Effector memory CD4-positive, alpha-beta T cell (primary cell): Measurements from ENCODE around the gene NUP98.

ENCODE experiments used
- DNase-seq, 3 donors: peaks; one replicate each; pipeline ENCODE4 v3.0.0-alpha.2; 2020
- H3K27ac ChIP-seq: 2 replicates; pipeline ENCODE4 v1.7.0; 2013; ENCODE audit warnings: mild to moderate bottlenecking, low read length, moderate library complexity; ENCODE audit not compliant: insufficient read depth, poor library complexity, severe bottlenecking
- H3K27me3 ChIP-seq: replicated peaks from 2 replicates; pipeline ENCODE4 v1.7.0; 2013; ENCODE audit warnings: mild to moderate bottlenecking, low read length; ENCODE audit not compliant: insufficient read depth, control insufficient read depth, poor library complexity, severe bottlenecking
- H3K36me3 ChIP-seq: 2 replicates; pipeline ENCODE4 v1.7.0; 2013; ENCODE audit warnings: mild to moderate bottlenecking, low read length, moderate library complexity; ENCODE audit not compliant: control insufficient read depth, insufficient read depth
- H3K4me1 ChIP-seq: 2 replicates; pipeline ENCODE4 v1.7.0; 2013; ENCODE audit warnings: low read length, mild to moderate bottlenecking; ENCODE audit not compliant: control insufficient read depth, insufficient read depth, poor library complexity, severe bottlenecking
- H3K4me3 ChIP-seq: 2 replicates; pipeline ENCODE4 v1.7.0; 2013; ENCODE audit warnings: low read length, low read depth, mild to moderate bottlenecking; ENCODE audit not compliant: insufficient read depth, poor library complexity, severe bottlenecking
- H3K9me3 ChIP-seq: 2 replicates; pipeline ENCODE4 v1.7.0; 2013; ENCODE audit warnings: mild to moderate bottlenecking, low read length, moderate library complexity; ENCODE audit not compliant: control insufficient read depth

NUP98 gene

GRCh38 chr11:3639841-3640240, 157.5 kb downstream of the NUP98 start:
- DNase-seq: no peak
- H3K27me3 ChIP-seq: peaks cover 3% of the 10 kb centered on the region
- H3K36me3 ChIP-seq: no peaks in the 10 kb centered on the region
- H3K4me1 ChIP-seq: peaks cover 11% of the 10 kb centered on the region
- no peak overlapping the region for H3K27ac ChIP-seq
- H3K9me3 ChIP-seq: no peaks in the 10 kb centered on the region
- H3K4me3 ChIP-seq: no peak overlapping the region

GRCh38 chr11:3638513-3638912, 158.8 kb downstream of the NUP98 start:
- peaks cover 3% of the 10 kb centered on the region for H3K27me3 ChIP-seq
- no peak for DNase-seq
- no peaks in the 10 kb centered on the region for H3K36me3 ChIP-seq
- H3K4me1 ChIP-seq: peaks cover 11% of the 10 kb centered on the region
- no peak overlapping the region for H3K4me3 ChIP-seq
- H3K9me3 ChIP-seq: no peaks in the 10 kb centered on the region
- no peak overlapping the region for H3K27ac ChIP-seq

GRCh38 chr11:3637201-3637600, 160.2 kb downstream of the NUP98 start:
- Histone ChIP-seq H3K36me3 (no peaks in the 10 kb centered on the region), H3K4me1 (peaks cover 2% of the 10 kb centered on the region), H3K27me3 (no peaks in the 10 kb centered on the region), H3K9me3 (no peaks in the 10 kb centered on the region), H3K4me3 (no peak overlapping the region), H3K27ac (no peak overlapping the region)
- no peak for DNase-seq

GRCh38 chr11:3635641-3636375, 161.5 kb downstream of the NUP98 start:
- H3K36me3 ChIP-seq: no peaks in the 10 kb centered on the region
- H3K4me1 ChIP-seq: no peaks in the 10 kb centered on the region
- no peak for DNase-seq

GRCh38 chr11:3632070-3632660, 165.2 kb downstream of the NUP98 start:
- Histone ChIP-seq H3K4me1 (no peaks in the 10 kb centered on the region), H3K4me3 (no peak overlapping the region), H3K27me3 (no peaks in the 10 kb centered on the region), H3K36me3 (no peaks in the 10 kb centered on the region), H3K27ac (no peak overlapping the region), H3K9me3 (no peaks in the 10 kb centered on the region)
- no peak for DNase-seq

More at GRCh38 chr11:3635641-3636375, 161.5 kb downstream of the NUP98 start:
- Histone ChIP-seq H3K4me3 (no peak overlapping the region), H3K9me3 (no peaks in the 10 kb centered on the region), H3K27me3 (no peaks in the 10 kb centered on the region), H3K27ac (no peak overlapping the region)

- H3K27me3 ChIP-seq: no peaks in the 10 kb centered on the region
- no peak overlapping the region for H3K27ac ChIP-seq
- H3K9me3 ChIP-seq: no peaks in the 10 kb centered on the region
- no peaks in the 10 kb centered on the region for H3K4me1 ChIP-seq
- no peak overlapping the region for H3K4me3 ChIP-seq
- H3K36me3 ChIP-seq: no peaks in the 10 kb centered on the region
- DNase-seq: no peak
These were observed 166.0 kb downstream of the NUP98 start for GRCh38 chr11:3631331-3631730.

- H3K27me3 ChIP-seq: no peaks in the 10 kb centered on the region
- no peaks in the 10 kb centered on the region for H3K36me3 ChIP-seq
- H3K27ac ChIP-seq: no peak overlapping the region
- no peak overlapping the region for H3K4me3 ChIP-seq
- no peak for DNase-seq
- no peaks in the 10 kb centered on the region for H3K9me3 ChIP-seq
- no peaks in the 10 kb centered on the region for H3K4me1 ChIP-seq
These were observed 170.1 kb downstream of the NUP98 start for GRCh38 chr11:3627291-3627690.

- H3K4me3 ChIP-seq: no peak overlapping the region
- no peak for DNase-seq
- H3K27me3 ChIP-seq: no peaks in the 10 kb centered on the region
- no peaks in the 10 kb centered on the region for H3K9me3 ChIP-seq
- no peak overlapping the region for H3K27ac ChIP-seq
- no peaks in the 10 kb centered on the region for H3K4me1 ChIP-seq
- H3K36me3 ChIP-seq: no peaks in the 10 kb centered on the region
These were observed 170.9 kb downstream of the NUP98 start for GRCh38 chr11:3626250-3626960.
